GM19328 (cell line): ENCODE measurements around the gene NFE2L1.

Experiments used
- ATAC-seq: cut with Tn5 transposase; IDR thresholded peaks from one replicate; pipeline ENCODE4 v1.9.1; 2021; ENCODE audit warnings: mild to moderate bottlenecking, moderate library complexity; ENCODE audit not compliant: unreplicated experiment

NFE2L1 gene

DNA sequence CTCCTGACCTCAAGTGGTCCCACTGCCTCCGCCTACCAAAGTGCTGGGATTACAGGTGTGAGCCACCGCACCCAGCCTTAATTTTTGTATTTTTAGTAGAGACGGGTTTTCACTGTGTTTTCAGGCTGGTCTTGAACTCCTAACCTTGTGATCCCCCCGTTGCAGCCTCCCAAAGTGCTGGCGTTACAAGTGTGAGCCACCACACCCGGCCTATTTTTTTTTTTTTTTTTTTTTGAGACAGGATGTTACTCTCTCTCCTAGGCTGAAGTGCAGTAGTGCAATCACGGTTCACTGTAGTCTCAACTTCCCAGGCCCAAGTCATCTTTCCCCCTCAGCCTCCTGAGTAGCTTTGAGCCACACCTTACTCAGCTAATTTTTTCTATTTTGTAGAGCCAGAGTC lies 56.3 kb downstream of the NFE2L1 start:
- ATAC-seq: no peak

DNA sequence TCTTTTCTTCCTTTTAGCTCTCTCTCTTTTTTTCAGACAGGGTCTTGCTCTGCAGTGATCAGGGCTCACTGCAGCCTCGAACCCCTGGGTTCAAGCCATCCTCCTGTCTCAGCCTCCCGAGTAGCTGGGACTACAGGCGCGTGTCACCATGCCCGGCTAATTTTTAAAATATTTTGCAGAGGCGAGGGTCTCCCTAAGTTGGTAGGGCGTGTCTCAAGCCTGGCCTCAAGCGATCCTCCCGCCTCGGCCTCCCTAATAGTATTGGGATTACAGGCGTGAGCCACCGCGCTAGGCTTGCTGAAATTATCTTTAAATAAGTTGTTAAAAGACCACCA lies 58.6 kb downstream of the NFE2L1 start:
- ATAC-seq: no peak

DNA sequence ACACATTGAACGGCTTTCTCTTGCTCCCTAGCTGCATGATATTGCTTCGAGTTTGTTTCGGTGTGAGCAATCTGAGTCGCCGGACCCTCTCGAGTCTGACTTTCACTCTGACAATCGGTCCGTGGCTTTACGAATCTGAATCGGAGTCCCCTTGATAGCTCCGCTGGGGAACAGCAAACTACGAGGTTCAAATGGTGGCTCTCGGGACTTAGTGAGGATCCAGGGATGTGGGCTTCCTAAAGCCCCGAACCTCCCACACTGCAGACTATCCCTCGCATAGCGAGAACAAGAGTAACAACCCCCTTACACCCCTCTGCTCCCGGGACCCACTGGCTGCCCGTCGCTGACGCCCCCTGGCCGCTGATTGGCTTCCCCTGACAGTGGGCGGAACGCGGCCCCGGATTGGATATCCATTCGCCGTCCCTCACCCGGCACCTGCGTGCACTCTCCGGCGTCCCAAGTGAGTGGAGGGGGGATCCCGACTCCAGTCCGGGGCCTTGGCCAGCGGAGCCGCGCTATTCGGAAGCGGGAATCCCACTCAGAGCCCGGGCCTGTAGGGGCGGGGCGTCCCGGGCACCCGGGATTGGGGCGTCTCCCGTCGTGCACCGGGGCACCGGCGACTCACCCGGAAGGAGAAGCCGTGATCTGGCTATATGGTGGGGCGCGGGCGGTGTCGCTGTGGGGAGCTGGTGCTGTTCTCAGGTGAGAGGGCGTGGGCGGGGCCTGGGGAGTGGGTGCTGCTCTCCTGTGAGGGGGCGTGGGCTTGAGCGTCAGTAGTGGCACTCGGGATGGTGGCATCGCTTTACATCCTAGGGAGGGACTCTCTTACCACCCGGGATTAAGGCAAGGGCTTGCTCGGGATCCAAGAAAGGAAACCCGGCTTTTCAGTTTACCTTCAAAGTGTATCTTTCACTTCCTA lies 59.2 kb downstream of the NFE2L1 start, which contains the start of gene SNX11:
Gene SNX11 (plus strand): TSS at position 630 of the 919 bp plus-strand sequence. CDS start 4,278 bp downstream, outside the sequence.
- peak; percentile 79 for ATAC-seq

DNA sequence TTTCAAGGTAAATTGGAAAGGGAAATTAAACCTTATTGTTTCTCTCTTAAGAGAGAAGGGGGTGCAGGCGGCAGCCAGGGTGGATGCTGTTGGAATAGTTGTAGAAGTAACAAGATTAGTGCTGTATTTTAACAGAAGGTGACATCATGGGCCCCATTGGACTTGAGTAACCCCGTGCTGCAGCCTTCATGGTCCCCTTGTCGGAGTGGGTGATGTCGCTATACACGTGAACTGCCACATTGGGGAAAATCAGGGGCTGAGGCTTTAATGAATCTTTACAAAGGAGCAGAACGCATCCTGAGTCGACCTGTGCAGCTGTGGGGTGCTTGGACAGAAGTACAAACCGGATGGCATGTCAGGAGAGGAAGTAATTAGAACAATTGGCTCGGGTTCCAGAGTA lies 62.6 kb downstream of the NFE2L1 start:
- ATAC-seq: no peak
